RPMI8226 (cell line): ENCODE measurements around the gene CCDC148.
A peak's percentile ranks its signal among the peaks of the same experiment; 100 is the strongest.
"Not testable (repeated sequence)": the region's sequence is repeated elsewhere in the genome, so short reads cannot be mapped to it uniquely, and the experiment has no call there.

Source experiments
- DNase-seq: peaks from one replicate; pipeline ENCODE4 v3.0.0-alpha.2; 2015

Gene CCDC148

GRCh38 chr2:158273791-158274190 is 182.8 kb downstream of the CCDC148 start:
- DNase-seq: no peak

GRCh38 chr2:158270536-158270935 is 186.0 kb downstream of the CCDC148 start:
- DNase-seq: no peak

GRCh38 chr2:158269143-158269542 is 187.4 kb downstream of the CCDC148 start:
- no peak for DNase-seq

GRCh38 chr2:158266111-158266510 is 190.4 kb downstream of the CCDC148 start:
- DNase-seq: no peak

- DNase-seq: no peak
Observed at GRCh38 chr2:158255257-158255656, 201.3 kb downstream of the CCDC148 start.

- no peak for DNase-seq
Observed at GRCh38 chr2:158253170-158253569, 203.4 kb downstream of the CCDC148 start.

GRCh38 chr2:158251356-158251755 is 205.2 kb downstream of the CCDC148 start:
- no peak for DNase-seq

GRCh38 chr2:158243392-158243791 is 213.2 kb downstream of the CCDC148 start:
- no peak for DNase-seq

- no peak for DNase-seq
Observed at GRCh38 chr2:158242280-158242679, 214.3 kb downstream of the CCDC148 start.

GRCh38 chr2:158240975-158241374 is 215.6 kb downstream of the CCDC148 start:
- DNase-seq: no peak

- DNase-seq: no peak
Observed at GRCh38 chr2:158239271-158239670, 217.3 kb downstream of the CCDC148 start.

- DNase-seq: no peak
Observed at GRCh38 chr2:158234497-158234896, 222.1 kb downstream of the CCDC148 start.

- DNase-seq: no peak
Observed at GRCh38 chr2:158232476-158232875, 224.1 kb downstream of the CCDC148 start.

GRCh38 chr2:158228943-158229508 is 227.5 kb downstream of the CCDC148 start:
- no peak for DNase-seq

- DNase-seq: not testable (repeated sequence)
Observed at GRCh38 chr2:158223066-158223465, 233.5 kb downstream of the CCDC148 start.

GRCh38 chr2:158221063-158222020 is 235.2 kb downstream of the CCDC148 start:
- no peak for DNase-seq

GRCh38 chr2:158217593-158217992 is 239.0 kb downstream of the CCDC148 start:
- DNase-seq: no peak

GRCh38 chr2:158214431-158214830 is 242.1 kb downstream of the CCDC148 start:
- peak; percentile 51 for DNase-seq

GRCh38 chr2:158213773-158214172 is 242.8 kb downstream of the CCDC148 start:
- no peak for DNase-seq

- DNase-seq: no peak
Observed at GRCh38 chr2:158212301-158212700, 244.3 kb downstream of the CCDC148 start.

GRCh38 chr2:158211502-158211901 is 245.1 kb downstream of the CCDC148 start:
- DNase-seq: no peak

- DNase-seq: no peak
Observed at GRCh38 chr2:158207354-158207753, 249.2 kb downstream of the CCDC148 start.

- no peak for DNase-seq
Observed at GRCh38 chr2:158205215-158205614, 251.3 kb downstream of the CCDC148 start.

- no peak for DNase-seq
Observed at GRCh38 chr2:158204741-158205165, 251.8 kb downstream of the CCDC148 start.
